DMS79 treated with DMSO at 0.1 percent for 48 hours (cell line): Measurements from ENCODE around the gene ITGB4.

Experiments
- DNase-seq: peaks from one replicate; lab custom pipeline; 2025; lab: John Stamatoyannopoulos, UW

ITGB4 gene

GRCh38 chr17:75720656-75721462 is at the start of gene ITGB4:
ITGB4 (plus strand) TSS chr17:75721459; CDS start chr17:75724704, 3,245 bp downstream.
- no peak for DNase-seq

- no peak for DNase-seq
These were observed 49.2 kb upstream of the ITGB4 start for GRCh38 chr17:75672011-75672410.

GRCh38 chr17:75673487-75673886 is 47.8 kb upstream of the ITGB4 start:
- no peak for DNase-seq

GRCh38 chr17:75676461-75676860 is 44.8 kb upstream of the ITGB4 start:
- no peak for DNase-seq

GRCh38 chr17:75679706-75680211 is 41.5 kb upstream of the ITGB4 start:
- DNase-seq: no peak

- no peak for DNase-seq
These were observed 40.8 kb upstream of the ITGB4 start for GRCh38 chr17:75680431-75680830.

- DNase-seq: no peak
These were observed 40.0 kb upstream of the ITGB4 start for GRCh38 chr17:75681289-75681688.

GRCh38 chr17:75683583-75683982 is 37.7 kb upstream of the ITGB4 start:
- DNase-seq: no peak

- no peak for DNase-seq
These were observed 37.0 kb upstream of the ITGB4 start for GRCh38 chr17:75684249-75684648.

- DNase-seq: no peak
These were observed 36.3 kb upstream of the ITGB4 start for GRCh38 chr17:75684924-75685323.

- no peak for DNase-seq
These were observed 35.8 kb upstream of the ITGB4 start for GRCh38 chr17:75685499-75685898.

GRCh38 chr17:75688209-75688825 is 32.9 kb upstream of the ITGB4 start:
- no peak for DNase-seq

GRCh38 chr17:75689441-75689873 is 31.8 kb upstream of the ITGB4 start:
- peak; percentile 36 for DNase-seq

GRCh38 chr17:75691371-75691791 is 29.9 kb upstream of the ITGB4 start:
- DNase-seq: no peak

- DNase-seq: no peak
These were observed 29.2 kb upstream of the ITGB4 start for GRCh38 chr17:75691801-75692626.

- DNase-seq: no peak
These were observed 28.3 kb upstream of the ITGB4 start for GRCh38 chr17:75692976-75693375.

GRCh38 chr17:75693500-75694481 is 27.5 kb upstream of the ITGB4 start:
- peak; percentile 88 for DNase-seq

- no peak for DNase-seq
These were observed 26.7 kb upstream of the ITGB4 start for GRCh38 chr17:75694536-75694935.

- no peak for DNase-seq
These were observed 26.0 kb upstream of the ITGB4 start for GRCh38 chr17:75695141-75695829.

GRCh38 chr17:75695830-75696271 is 25.4 kb upstream of the ITGB4 start:
- no peak for DNase-seq
